ENCODE data around the gene SLCO3A1. TPM values are rescaled to one million over a fixed set of nuclear protein-coding genes. Genes with fewer than 3 reads are reported as not detected.

SLCO3A1 gene
- total RNA-seq, 1 experiment from 2014 or later, result 37.8 TPM

GRCh38 chr15:92000709-92001108 is 147.2 kb downstream of the SLCO3A1 start:
- no peak for DNase-seq
- no peaks in the 10 kb centered on the region for H3K4me1 ChIP-seq (replicated peaks; ENCODE audit: insufficient read depth)
- H3K9me3 ChIP-seq (ENCODE audit: insufficient read depth, low read depth), result no peaks in the 10 kb centered on the region
- CTCF ChIA-PET, result no interaction called here
- no peaks in the 10 kb centered on the region for H3K36me3 ChIP-seq (ENCODE audit: low read depth)
- H3K27ac ChIP-seq, result no peak overlapping the region
- TF ChIP-seq EZH2 (IDR thresholded peaks at IDR 0.05; ENCODE audit: low read depth) (no peak), CTCF (conservative IDR thresholded peaks at IDR 0.05) (no peak)
- H3F3A ChIP-seq (ENCODE audit: insufficient read depth, low read depth), result no peaks in the 10 kb centered on the region
- intact Hi-C loops (cut with micrococcal nuclease; ENCODE audit: unreplicated experiment), result no loop called here
- no peak overlapping the region for H2AFZ ChIP-seq
- H3K4me3 ChIP-seq, result no peak overlapping the region
- peaks cover 17% of the 10 kb centered on the region; the same call in 1 of the 2 replicates for H3K79me2 ChIP-seq (ENCODE audit: low read depth)
- H3K4me2 ChIP-seq, result no peak overlapping the region
- POLR2A ChIA-PET (ENCODE audit: unreplicated experiment), result no interaction called here
- no TSS peak for BruUV-seq (replicated peaks)
- H3K9me2 ChIP-seq (ENCODE audit: insufficient read depth), result no peaks in the 10 kb centered on the region
- no peaks in the 10 kb centered on the region for H4K20me1 ChIP-seq (ENCODE audit: insufficient read depth)
- H3K27me3 ChIP-seq (ENCODE audit: insufficient read depth, low read depth), result no peaks in the 10 kb centered on the region

GRCh38 chr15:92001307-92001706 is 147.8 kb downstream of the SLCO3A1 start:
- POLR2A ChIA-PET (ENCODE audit: unreplicated experiment), result no interaction called here
- Histone ChIP-seq H3K79me2 (ENCODE audit: low read depth) (peaks cover 17% of the 10 kb centered on the region; the same call in 1 of the 2 replicates), H3K27me3 (ENCODE audit: insufficient read depth, low read depth) (no peaks in the 10 kb centered on the region), H3K9me2 (ENCODE audit: insufficient read depth) (no peaks in the 10 kb centered on the region), H3K36me3 (ENCODE audit: low read depth) (no peaks in the 10 kb centered on the region), H3K4me1 (replicated peaks; ENCODE audit: insufficient read depth) (no peaks in the 10 kb centered on the region), H3K4me2 (no peak overlapping the region), H4K20me1 (ENCODE audit: insufficient read depth) (no peaks in the 10 kb centered on the region), H3K4me3 (no peak overlapping the region), H3K27ac (no peak overlapping the region), H3F3A (ENCODE audit: insufficient read depth, low read depth) (no peaks in the 10 kb centered on the region), H2AFZ (no peak overlapping the region), H3K9me3 (ENCODE audit: insufficient read depth, low read depth) (no peaks in the 10 kb centered on the region)
- CTCF ChIA-PET, result no interaction called here
- intact Hi-C loops (cut with micrococcal nuclease; ENCODE audit: unreplicated experiment), result no loop called here
- DNase-seq, result no peak
- no peak for TF ChIP-seq CTCF (conservative IDR thresholded peaks at IDR 0.05)
- TF ChIP-seq EZH2 (IDR thresholded peaks at IDR 0.05; ENCODE audit: low read depth), result no peak
- BruUV-seq (replicated peaks), result no TSS peak

GRCh38 chr15:92002666-92003065 is 149.2 kb downstream of the SLCO3A1 start:
- H3K36me3 ChIP-seq (ENCODE audit: low read depth), result no peaks in the 10 kb centered on the region
- intact Hi-C loops (cut with micrococcal nuclease; ENCODE audit: unreplicated experiment), result no loop called here
- no peak overlapping the region for H2AFZ ChIP-seq
- H3K4me3 ChIP-seq, result no peak overlapping the region
- ChIA-PET POLR2A (ENCODE audit: unreplicated experiment) (no interaction called here), CTCF (no interaction called here)
- DNase-seq, result no peak
- no peaks in the 10 kb centered on the region for H3F3A ChIP-seq (ENCODE audit: insufficient read depth, low read depth)
- no peak overlapping the region for H3K4me2 ChIP-seq
- no peak overlapping the region for H3K27ac ChIP-seq
- peaks cover 21% of the 10 kb centered on the region; the same call in 1 of the 2 replicates for H3K79me2 ChIP-seq (ENCODE audit: low read depth)
- H3K9me3 ChIP-seq (ENCODE audit: insufficient read depth, low read depth), result no peaks in the 10 kb centered on the region
- TF ChIP-seq EZH2 (IDR thresholded peaks at IDR 0.05; ENCODE audit: low read depth), result no peak
- no peak for TF ChIP-seq CTCF (conservative IDR thresholded peaks at IDR 0.05)
- H3K27me3 ChIP-seq (ENCODE audit: insufficient read depth, low read depth), result no peaks in the 10 kb centered on the region
- no peaks in the 10 kb centered on the region for H3K4me1 ChIP-seq (replicated peaks; ENCODE audit: insufficient read depth)
- H3K9me2 ChIP-seq (ENCODE audit: insufficient read depth), result no peaks in the 10 kb centered on the region
- no TSS peak for BruUV-seq (replicated peaks)
- H4K20me1 ChIP-seq (ENCODE audit: insufficient read depth), result no peaks in the 10 kb centered on the region

Measured in PC-9 (cell line).